GM19324 (cell line): Measurements from ENCODE around the gene VAV2.
A peak's percentile ranks its signal among the peaks of the same experiment; 100 is the strongest.

Experiments
- ATAC-seq: cut with Tn5 transposase; IDR thresholded peaks from one replicate; pipeline ENCODE4 v1.9.1; 2021; ENCODE audit warnings: mild to moderate bottlenecking, moderate library complexity; ENCODE audit not compliant: unreplicated experiment, low FRiP score

VAV2 gene

DNA sequence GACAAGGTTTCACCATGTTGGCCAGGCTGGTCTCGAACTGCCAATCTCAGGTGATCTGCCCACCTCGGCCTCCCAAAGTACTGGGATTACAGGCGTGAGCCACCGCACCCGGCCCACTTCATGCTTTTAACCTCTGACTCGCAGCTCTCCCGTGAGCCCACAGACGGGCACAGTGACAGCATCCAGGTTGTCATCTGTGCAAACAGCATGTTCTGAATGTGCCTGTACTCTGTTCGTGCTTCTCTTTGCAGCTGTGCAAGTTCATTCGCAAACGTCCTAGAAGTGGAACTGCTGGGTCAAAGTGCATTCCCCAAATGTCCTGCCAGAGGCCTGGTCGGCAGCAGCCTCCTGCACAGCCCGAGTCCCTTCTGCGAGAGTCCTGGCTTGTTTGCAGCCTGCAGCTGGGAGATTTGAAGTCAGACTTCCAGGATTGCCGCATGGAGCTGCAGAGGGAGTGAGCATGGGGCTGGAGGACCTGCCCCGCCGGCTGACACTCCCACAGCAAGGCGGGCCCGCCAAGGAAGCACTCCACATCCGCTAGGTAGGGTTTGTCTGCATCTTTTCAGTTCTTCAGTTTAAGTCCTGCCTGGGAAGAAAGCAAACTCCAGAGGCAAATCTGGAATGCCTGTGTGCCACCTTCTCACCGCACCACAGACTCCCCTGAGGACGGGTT, 36.6 kb upstream of the VAV2 start:
- no peak for ATAC-seq

DNA sequence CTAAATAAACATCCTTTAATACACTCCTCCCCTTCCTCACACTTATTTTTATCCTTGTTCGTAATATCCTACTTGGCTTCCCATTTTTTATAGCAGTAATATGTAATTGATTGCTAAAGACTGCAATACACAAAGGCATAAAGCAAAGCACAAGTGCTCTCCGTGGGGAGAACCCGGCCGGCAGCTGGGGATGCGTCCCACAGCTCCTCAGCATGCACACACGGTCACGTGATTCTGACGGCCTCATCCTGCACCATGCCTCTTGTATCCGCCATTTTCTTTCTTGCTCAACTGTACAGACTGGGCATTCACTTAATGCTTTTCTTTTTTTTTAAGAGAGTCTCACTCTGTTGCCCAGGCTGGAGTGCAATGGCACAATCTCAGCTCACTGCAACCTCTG, 36.0 kb upstream of the VAV2 start:
- no peak for ATAC-seq

DNA sequence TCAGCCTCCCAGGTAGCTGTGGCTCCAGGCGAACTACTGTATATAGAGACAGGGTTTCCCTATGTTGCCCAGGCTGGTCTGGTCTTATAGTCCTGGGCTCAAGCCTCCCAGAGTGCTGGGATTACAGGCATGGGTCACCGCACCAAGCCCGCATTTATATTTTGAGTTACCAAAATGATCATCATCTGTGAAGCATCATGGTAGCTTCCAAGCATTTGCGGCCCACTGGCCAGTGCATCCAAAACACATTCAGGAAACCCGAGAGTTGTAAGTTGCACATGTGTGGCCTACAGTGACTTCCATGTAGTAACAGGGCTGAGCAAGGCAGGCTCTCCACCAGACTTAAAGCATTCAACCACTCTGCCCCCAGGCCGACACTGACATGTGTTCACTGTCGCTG, 35.4 kb upstream of the VAV2 start:
- ATAC-seq: no peak

DNA sequence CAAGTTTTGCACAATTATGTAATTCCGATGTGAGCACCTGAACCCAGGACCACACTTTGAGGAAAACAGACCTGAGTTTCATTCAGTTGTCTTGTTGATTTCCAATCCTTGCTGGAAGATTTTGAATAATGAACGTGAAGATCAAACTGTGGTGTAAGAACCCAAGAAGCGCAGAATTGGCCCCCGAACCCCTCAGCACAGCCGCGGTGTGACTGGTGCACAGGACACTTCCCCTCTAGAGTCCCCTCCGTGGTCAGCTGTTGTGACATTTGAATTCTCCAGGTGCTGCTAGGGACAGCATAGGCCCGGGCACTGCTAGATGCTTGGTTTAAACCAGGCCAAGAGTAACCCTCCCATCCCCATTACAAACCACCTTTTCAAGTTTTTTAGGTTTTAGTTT, 34.9 kb upstream of the VAV2 start:
- ATAC-seq: no peak

DNA sequence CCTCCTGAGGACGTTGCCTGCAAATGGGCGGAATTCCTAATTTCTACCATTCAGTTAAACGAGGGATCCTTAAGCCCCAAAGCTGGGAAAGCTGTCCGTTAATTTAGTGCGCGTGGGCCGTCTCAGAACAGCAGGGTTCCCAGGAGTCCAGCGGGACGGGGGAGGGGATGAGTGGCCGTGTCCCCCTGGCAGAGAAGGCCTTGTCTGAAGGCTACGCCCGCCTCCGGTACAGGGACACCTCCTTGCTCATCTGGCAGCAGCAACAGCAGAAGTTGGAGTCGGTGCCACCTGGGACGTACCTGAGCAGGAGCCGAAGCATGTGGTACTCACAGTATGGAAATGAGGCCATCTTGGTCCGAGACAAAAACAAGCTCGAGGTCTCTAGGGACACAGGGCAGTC, 34.5 kb upstream of the VAV2 start:
- ATAC-seq: no peak

DNA sequence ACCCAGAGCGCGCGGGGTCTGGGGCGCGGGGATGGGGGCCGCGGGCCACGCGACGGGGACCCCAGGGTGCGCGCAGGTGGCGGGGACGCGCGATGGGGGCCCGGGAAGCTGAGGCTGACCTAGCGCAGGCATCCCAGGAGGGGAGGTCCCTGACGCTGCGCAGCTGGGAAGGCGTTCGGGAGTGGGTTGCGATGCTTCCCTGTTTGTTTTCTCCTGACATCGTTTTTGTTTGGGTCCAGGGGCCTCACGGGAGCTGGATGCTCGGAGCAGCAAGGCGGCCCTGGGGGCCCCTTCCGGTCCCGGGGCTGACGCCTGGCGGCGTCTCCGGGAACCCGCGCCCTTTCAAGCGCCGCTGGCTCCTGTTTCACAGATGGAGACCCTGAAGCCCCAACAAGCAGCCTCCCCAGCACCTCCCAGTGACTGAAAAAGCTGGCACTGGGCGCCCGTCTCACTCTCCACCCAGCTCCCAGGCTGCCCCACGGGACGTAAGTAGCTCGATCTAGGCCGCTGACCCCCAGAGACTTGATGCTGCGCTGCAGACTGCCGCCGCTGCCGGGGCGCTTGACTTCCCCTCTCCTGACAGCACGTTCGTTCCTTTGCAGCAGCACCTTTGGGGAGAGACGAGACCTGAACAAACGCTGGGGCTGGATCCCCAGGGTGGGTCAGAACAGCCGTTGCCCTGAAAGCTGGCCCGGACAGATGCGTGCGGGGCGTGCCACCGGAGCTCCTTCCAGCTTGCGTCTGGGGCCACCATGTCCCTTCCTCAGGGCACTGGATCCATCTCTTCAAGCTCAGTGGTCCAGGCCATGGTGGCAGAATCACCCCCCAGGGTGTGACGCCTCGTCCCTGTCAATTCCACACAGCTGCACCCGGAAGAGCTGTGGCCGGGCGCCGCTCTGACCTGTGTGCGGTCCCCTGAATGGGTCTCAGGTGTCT, 33.8 kb upstream of the VAV2 start:
- peak; percentile 26 for ATAC-seq

DNA sequence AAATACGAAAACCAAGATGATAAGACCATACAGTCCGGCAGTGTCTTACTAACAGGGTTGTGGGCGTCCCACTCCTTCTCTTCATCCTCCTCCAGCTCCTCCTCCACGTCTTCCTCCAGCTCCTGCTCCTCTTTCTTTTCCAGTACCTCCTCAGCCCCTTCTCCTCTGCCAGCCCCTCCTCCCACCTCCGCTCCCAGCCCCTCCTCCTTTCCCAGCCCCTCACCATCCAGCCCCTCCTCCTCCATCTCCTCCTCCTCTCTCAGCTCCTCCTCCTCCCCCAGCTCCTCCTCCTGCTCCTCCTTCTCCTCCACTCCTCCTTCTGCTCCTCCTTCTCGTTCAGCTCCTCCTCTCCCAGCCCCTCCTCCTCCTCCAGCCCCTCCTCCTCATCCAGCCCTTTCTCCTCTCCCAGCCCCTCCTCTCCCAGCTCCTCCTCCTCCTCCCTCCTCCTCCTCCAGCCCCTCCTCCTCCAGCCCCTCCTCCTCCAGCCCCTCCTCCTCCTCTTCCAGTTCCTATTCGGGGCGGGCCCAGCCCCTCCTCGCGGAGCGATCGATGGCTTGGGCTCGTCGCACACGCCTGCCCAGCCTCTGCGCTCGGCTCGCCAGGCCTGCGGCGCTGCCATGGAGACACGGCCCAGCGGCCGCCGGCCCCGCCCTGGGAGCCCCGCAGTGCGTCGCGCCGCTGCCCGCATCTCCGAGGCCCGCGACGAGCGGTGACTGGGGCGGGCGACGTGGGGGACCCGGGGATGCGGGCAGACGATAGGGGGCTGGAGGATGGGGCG, 32.9 kb upstream of the VAV2 start, which contains the start of gene BRD3OS:
BRD3OS (plus strand) TSS at position 654 of the 778 bp plus-strand sequence. CDS start 1,267 bp downstream, outside the sequence.
- ATAC-seq: peak; percentile 95

DNA sequence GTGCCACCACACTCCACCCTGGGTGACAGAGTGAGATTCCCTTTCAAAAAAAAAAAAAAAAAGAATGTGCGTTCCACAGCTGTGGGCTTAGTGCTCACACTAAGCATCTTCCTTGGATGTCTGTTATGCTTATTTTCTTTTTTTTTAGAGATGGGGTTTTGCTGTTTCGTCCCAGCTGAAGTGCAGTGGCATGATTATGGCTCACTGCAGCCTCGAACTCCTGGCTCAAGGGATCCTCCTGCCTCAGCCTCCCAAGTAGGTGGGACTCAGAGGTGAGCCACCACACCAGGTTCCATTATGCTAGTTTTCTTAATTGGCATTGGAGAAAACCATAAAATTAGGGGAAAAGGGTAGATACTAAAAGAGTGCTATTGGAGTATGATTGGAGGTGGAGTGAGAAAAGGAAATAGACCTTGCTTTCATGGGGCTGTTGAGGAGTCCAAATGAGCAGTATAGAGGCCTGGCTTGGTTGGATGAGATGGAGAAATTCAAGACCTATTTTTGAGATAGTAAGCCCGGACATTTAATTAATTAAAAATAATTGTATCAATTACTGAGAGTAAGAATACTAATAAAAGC, 32.2 kb upstream of the VAV2 start:
- no peak for ATAC-seq

DNA sequence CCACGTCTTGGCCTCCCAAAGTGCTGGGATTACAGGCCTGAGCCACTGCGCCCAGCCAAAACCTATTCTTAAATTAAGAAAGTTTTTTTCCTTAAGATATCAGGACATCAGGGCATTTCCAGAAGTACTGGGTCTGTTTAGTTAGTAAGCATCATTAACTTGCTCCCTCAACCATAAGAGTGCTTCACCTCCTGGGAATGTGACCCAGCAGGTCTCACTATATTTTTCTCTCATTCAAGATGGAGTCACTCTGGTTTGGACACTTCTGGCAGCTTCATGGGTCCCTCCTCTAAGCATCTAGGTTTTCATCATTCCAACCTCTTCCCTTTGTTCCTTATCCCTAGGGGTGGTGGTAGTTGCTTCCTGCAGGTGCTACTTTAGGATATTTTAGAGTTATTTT, 22.8 kb upstream of the VAV2 start:
- no peak for ATAC-seq

DNA sequence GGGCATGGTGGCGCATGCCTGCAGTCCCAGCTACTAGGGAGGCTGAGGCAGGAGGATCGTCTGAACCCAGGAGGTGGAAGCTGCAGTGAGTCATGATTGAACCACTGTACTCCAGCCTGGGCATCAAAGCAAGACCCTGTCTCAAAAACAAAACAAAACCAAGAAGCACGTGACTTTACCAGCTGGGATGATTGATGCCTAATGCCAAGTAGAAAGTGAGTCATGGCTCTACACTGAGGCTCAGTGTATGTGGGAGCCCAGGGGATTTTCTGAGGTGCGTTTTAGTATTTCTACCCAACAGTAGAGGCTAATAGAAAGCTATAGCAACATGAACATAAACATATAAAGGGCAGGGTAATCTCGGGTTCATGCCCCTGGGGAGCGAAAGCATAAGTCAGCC, 19.3 kb upstream of the VAV2 start:
- no peak for ATAC-seq

DNA sequence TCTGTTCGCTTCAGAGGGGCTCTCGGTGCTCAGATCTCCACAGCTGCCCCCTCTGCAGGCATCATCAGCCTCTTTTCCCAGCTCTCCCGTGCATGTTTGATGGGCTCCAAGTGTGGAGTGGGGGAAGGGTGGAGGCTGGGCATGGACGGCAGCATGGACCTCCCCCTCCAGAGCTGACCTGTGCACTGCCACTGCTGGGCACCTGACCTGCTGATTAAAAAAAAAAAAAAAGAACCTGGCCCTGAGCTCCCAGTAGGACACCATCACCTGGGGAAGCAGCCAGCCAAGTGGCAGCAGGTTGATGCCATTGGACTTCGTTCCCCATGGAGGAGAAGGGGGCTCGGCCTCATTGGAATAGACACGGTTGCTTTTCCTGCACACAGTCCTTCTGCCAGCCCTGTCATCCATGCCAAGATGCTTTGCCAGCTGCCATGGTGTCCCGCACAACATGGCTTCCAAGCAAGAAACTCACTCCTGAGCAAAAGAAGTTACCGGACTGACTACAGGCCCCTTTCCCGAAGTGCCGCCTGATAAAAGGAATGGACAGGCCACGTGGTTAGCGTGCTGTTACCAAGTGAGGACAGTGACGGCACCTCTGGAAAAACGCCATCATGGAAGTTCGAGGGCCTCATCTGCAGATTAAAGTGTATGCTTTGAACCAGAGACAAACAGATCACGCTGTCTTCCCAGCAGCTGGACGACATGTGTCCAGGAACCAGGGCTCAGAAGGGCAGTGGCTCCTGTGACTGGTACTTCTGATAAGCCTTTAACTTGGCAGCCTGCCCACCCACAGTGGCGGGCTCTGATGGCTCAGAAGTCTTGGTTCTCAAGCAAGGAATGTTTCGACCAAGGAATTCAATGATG, 18.4 kb upstream of the VAV2 start:
- ATAC-seq: no peak

DNA sequence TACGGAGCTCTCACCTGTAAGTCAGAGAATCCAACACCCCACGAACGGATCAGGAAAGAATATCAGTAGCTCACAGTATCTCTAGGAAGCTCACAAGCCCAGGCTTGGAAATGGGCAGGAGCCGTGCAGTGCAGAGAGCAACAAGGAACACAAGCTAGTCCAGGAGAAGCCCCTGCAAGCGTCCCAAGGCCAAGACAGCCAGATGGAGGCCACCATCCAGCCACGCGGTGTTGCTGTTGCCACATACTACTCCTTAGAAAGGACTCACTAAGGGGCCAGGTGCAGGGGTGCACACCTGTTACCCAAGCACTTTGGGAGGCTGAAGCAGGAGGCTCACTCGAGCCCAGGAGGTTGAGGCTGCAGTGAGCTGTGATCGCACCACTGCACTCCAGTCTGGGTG, 15.4 kb upstream of the VAV2 start:
- no peak for ATAC-seq

DNA sequence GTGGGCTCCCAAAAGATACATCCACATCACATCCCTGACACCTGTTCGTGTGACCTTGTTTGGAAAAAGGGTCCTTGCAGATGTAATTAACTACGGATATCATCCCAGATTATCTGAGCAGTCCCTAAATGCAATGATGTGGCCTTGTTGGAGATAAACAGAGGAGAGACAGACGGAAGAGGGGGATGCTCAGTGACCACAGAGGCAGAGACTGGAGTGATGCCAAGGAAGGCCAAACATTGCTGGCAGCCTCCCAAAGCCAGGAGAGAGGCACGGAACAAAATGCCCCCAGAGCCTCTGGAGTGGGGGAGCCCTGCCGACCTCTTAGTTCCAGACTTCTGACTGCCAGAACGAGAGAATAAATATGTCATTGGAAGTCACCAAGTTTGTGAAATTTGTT, 15.0 kb upstream of the VAV2 start:
- no peak for ATAC-seq

DNA sequence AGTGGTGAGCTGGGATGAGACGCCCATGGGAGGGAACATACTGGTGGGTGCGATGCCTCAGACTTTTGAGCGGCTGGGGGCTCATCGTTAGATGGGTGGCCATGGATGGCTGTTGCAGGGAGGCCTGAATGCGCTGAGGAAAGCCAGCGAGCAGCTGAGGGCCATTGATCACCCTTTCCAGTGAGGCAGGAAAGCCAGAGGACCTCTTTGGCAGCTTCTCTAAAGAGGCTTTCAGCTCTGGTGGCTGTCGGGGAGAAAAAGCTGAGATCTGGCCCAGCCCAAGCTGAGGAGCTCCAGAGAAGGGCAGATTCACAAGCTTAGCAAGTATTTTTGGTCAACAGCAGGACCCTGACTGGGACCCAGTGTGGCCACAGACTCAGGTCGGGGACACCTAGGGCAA, 13.3 kb upstream of the VAV2 start:
- no peak for ATAC-seq

DNA sequence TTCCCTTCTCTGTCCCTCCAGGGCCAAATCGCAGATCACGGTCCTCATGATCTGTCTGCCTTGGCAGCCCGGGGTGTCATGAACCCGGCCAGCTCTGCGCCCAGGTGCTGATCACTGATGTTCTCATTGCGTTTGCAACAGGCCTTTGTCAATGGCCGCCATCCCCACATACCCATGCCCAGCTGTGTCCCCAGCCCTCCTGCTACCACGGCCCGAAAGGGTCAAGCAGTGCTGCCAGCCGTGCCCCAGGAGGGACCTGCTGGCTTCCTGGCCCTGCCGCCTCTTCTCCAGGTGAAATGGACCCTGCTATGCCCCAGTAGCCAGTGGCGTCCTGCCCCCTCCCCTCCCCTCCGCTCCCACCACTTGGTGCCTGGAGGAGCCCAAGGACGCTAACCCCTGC, 12.8 kb upstream of the VAV2 start:
- no peak for ATAC-seq

DNA sequence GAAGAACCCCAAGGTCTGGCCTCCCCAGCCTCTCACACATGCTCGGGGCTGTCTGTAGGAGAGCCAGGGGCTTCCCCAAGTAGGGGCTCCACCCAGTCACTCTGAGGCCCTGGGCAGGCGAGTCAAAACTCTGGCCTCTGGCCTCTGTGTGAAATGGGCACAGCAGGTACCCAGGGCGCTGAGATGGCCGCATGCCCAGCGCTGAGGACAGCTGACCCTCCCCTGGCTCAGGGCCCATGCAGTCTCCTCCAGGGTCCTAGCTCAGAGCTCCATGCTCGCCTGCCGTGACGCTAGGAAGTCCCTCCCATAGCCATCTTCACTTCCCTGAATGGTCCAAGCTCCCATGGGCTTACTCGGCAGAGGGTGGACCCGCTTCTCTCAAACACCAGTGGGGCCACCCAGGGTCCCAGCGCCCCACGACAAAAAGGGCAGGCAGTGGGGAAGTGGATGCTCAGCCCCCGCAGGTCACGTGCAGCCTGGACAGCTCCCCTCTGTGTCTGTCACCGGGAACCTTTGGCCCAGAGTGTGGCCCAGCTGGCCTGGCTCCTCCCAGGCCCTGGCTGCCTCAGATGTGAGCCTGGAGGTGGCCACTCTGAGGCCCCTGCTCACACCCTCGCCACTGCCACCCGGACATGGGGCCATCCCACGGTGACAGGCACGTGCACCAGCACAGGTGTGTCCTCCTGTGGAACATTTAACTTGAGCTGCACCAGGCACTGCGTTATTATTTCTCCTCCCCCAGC, 12.2 kb upstream of the VAV2 start:
- no peak for ATAC-seq

DNA sequence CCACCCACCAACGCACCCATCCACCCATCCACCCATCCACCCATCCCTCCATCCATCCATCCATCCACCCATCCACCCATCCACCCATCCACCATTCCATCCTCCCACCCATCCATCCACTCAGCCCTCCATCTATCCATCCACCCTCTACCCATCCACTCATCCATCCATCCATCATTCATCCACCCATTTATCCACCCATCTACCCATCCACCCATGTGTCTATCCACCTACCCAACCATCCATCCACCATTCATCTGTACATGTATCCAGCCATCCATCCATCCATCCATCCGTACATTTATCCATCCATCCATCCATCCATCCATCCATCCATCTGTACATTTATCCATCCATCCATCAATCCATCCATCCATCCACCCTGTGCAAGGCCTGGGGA, 11.1 kb upstream of the VAV2 start:
- no peak for ATAC-seq

DNA sequence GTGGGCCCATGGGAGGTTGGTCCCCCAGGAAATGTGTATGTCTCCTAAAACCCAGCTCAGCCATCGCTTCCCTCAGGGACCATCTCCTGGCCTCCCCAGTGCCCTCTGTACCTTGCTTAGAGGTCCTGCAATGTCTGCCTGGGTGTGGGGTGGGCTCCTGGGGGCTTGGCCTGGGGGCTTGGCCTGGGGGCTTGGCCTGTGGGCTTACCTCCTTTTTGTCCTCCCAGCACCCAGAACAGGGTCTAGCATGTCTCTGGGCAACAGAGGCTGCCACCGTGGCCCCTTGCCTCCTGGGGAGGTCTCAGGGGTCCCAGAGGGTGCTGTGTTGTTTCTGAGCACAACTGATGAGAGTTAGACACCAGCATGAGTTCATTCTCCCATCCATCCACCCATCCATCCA, 10.7 kb upstream of the VAV2 start:
- no peak for ATAC-seq

DNA sequence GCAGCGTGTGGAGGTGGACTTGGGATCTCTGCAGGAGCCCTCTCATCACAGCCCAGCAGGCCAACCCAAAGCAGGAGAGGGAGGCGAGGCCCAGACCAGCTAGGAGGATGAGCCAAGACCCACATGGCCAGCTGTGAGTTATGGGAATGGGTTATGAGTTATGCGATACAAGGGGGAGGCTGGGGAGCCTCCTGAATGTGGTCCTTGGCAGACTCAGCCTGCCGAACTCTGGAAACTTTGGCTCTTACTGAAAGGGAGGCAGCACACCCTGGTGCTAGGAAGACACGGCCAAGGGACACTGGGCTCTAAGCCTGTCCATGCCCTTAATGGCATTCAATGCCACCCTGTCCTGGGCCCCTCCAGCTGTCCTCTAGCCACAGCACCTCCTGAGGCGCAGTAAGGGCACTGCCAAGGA, 7.7 kb upstream of the VAV2 start:
- no peak for ATAC-seq
